K562 (cell line): ENCODE data around the gene DNAH1. TPM values are rescaled to one million over a fixed set of nuclear protein-coding genes. Genes with fewer than 3 reads are reported as not detected.

ENCODE experiments used
- ARID3B ChIP-seq: fragments of 250-450 bp; sonication (Bioruptor Pico); IDR thresholded peaks from 2 replicates; pipeline ENCODE4 v1.4.0; 2020; ENCODE audit warnings: borderline replicate concordance
- CBX8 ChIP-seq: fragments of 200-600 bp; sonication (generic); IDR thresholded peaks from 2 replicates; pipeline ENCODE4 v1.6.1; 2012; ENCODE audit warnings: borderline replicate concordance, mixed run types, low read depth, mild to moderate bottlenecking, moderate library complexity, mixed read lengths, low read length, control low read depth, inconsistent platforms; ENCODE audit not compliant: poor library complexity, severe bottlenecking; ENCODE audit errors: extremely low read depth
- CGGBP1 ChIP-seq: fragments of 250-450 bp; sonication (Bioruptor Pico); IDR thresholded peaks from 2 replicates; pipeline ENCODE4 v1.9.0; 2021; ENCODE audit warnings: mild to moderate bottlenecking
- FOXA1 ChIP-seq: fragments of 450-650 bp; IDR thresholded peaks from 2 replicates; pipeline ENCODE4 v1.6.1; 2016; ENCODE audit warnings: mild to moderate bottlenecking, borderline replicate concordance
- GMEB1 ChIP-seq: fragments of 250-450 bp; sonication (Bioruptor Pico); IDR thresholded peaks from 2 replicates; pipeline ENCODE4 v1.4.0; 2020; ENCODE audit warnings: mild to moderate bottlenecking
- KAT8 ChIP-seq: fragments of 450-650 bp; IDR thresholded peaks from 2 replicates; pipeline ENCODE4 v1.6.1; 2016; ENCODE audit warnings: low read depth, mild to moderate bottlenecking
- MAZ ChIP-seq, 2 experiments: fragments of 450-650 bp in 1 of 2; sonication (generic) in 1 of 2; formaldehyde crosslinking; IDR thresholded peaks in 1 of 2; conservative IDR thresholded peaks in 1 of 2; 2 replicates each; pipeline versions ENCODE4 v1.4.0 to v1.5.0; 2020; ENCODE audit warnings: mild to moderate bottlenecking in 1 of 2, missing genetic modification reagents in 1 of 2
- TRIM28 ChIP-seq: fragments of 450-650 bp; IDR thresholded peaks from 2 replicates; pipeline ENCODE4 v1.6.1; 2017
- ZNF124 ChIP-seq: sonication (generic); formaldehyde crosslinking; IDR thresholded peaks from 2 replicates; pipeline ENCODE4 v1.8.1; 2022; ENCODE audit warnings: missing genetic modification reagents
- ZNF436 ChIP-seq: fragments of 250-450, 450-650 bp; sonication (Bioruptor Pico); formaldehyde crosslinking; IDR thresholded peaks from 2 replicates; pipeline ENCODE4 v1.7.0; 2020; ENCODE audit warnings: mild to moderate bottlenecking
- ZNF639 ChIP-seq, 2 experiments: fragments of 200-800 bp in 1 of 2; sonication (Bioruptor generic) in 1 of 2; sonication (generic) in 1 of 2; formaldehyde crosslinking in 1 of 2; IDR thresholded peaks in 1 of 2; conservative IDR thresholded peaks in 1 of 2; 2 replicates each; pipeline versions ENCODE4 v1.5.0 to v1.6.1; 2016 to 2020; ENCODE audit warnings: missing compliant biosample characterization in 1 of 2, missing genetic modification characterization in 1 of 2, missing genetic modification reagents in 1 of 2
- ZSCAN32 ChIP-seq: fragments of 450-650 bp; formaldehyde crosslinking; IDR thresholded peaks from 2 replicates; pipeline ENCODE4 v1.4.0; 2020; ENCODE audit warnings: mild to moderate bottlenecking, moderate library complexity
- polyA plus RNA-seq, 8 experiments: library from polyadenylated mRNA; depleted of rRNA in 4 of 8; stranded (reverse) in 5 of 8; unstranded in 3 of 8; fragments of >200 nt; fragmentation: Nextera tagmentation in 2 of 8; fragmentation: Illumina TruSeq in 1 of 8; extraction: Ambion mirVana in 2 of 8; extraction: Trizol in 1 of 8; gene quantifications; 2 replicates each; pipeline versions ENCODE4 v1.2.1 to v1.2.3, GENCODE V29; 2011 to 2014; ENCODE audit warnings: inconsistent platforms in 1 of 8, missing spikeins in 1 of 8
- total RNA-seq, 7 experiments: library from RNA; depleted of rRNA in 6 of 7; stranded (reverse); fragments of >200 nt in 6 of 7; fragmentation: Illumina TruSeq in 2 of 7; extraction: Trizol in 2 of 7; gene quantifications; 2 replicates each; pipeline versions ENCODE4 v1.2.1 to v1.2.3, GENCODE V29; 2011 to 2021; ENCODE audit warnings: low replicate concordance in 1 of 7
- TF ChIP-seq, protein P1 (sequence below), 2 experiments: fragments of 450-650 bp; IDR thresholded peaks; 2 replicates each; pipeline ENCODE4 v1.6.1; 2018; ENCODE audit warnings: mild to moderate bottlenecking in 2 of 2, low read depth in 1 of 2; ENCODE audit not compliant: partially characterized antibody in 2 of 2
- TF ChIP-seq, protein P2 (sequence below): fragments of 450-650 bp; formaldehyde crosslinking; IDR thresholded peaks from 2 replicates; pipeline ENCODE4 v1.4.0; 2022; ENCODE audit warnings: mild to moderate bottlenecking, moderate library complexity

Gene DNAH1
- total and polyA plus RNA-seq, 9 of the 15 experiments (the other 6 are each of a cell fraction or from before 2014, with no cell fraction given): 0.04 to 0.84 (median 0.50) TPM

DNA sequence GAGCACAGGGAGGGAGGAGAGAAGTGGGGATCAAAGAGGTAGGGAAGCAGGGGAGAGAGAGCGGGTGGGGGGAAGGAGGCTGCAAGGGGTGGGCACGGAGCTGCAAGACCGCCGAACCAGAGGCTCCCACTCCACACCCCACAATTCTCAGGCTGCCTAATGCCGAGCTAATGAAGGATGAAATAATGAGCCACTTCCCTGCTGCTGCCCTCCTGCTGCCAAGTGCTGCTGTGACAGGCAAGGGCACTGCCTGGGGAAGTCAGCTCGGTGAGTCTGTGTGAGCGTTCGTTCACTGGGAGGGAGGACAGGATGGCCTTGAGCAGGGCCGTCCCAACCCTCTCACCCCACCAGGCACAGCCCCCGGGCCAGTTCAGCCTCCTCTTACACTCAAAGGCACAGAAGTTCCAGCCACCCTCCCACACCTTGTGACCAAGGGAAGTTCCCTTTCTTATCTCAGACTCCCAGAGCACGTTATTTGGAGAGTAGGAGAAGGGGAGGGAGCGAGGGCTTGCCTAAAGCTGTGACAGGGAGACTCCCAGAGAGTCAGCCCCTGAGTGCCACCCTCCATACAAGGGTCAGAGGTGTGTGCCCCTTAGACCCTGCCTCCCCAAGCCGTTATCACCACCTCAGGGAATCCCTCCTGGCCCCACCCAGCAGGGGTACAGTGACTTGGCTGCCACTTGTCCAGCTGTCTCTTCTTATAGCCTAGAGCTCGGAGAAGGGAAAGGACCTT, 16.1 kb upstream of the DNAH1 start (continued):
- TF ChIP-seq, protein P1, sequence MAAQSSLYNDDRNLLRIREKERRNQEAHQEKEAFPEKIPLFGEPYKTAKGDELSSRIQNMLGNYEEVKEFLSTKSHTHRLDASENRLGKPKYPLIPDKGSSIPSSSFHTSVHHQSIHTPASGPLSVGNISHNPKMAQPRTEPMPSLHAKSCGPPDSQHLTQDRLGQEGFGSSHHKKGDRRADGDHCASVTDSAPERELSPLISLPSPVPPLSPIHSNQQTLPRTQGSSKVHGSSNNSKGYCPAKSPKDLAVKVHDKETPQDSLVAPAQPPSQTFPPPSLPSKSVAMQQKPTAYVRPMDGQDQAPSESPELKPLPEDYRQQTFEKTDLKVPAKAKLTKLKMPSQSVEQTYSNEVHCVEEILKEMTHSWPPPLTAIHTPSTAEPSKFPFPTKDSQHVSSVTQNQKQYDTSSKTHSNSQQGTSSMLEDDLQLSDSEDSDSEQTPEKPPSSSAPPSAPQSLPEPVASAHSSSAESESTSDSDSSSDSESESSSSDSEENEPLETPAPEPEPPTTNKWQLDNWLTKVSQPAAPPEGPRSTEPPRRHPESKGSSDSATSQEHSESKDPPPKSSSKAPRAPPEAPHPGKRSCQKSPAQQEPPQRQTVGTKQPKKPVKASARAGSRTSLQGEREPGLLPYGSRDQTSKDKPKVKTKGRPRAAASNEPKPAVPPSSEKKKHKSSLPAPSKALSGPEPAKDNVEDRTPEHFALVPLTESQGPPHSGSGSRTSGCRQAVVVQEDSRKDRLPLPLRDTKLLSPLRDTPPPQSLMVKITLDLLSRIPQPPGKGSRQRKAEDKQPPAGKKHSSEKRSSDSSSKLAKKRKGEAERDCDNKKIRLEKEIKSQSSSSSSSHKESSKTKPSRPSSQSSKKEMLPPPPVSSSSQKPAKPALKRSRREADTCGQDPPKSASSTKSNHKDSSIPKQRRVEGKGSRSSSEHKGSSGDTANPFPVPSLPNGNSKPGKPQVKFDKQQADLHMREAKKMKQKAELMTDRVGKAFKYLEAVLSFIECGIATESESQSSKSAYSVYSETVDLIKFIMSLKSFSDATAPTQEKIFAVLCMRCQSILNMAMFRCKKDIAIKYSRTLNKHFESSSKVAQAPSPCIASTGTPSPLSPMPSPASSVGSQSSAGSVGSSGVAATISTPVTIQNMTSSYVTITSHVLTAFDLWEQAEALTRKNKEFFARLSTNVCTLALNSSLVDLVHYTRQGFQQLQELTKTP (IDR thresholded peaks at IDR 0.05; ENCODE audit: low read depth in 1 of 2, partially characterized antibody in 2 of 2): no peak
- no peak for TF ChIP-seq ZNF436 (CRISPR knock-in tag)
- TF ChIP-seq KAT8: no peak
- peak; percentile 56 to 89 for TF ChIP-seq MAZ (CRISPR knock-in tag; conservative IDR thresholded peaks at IDR 0.05 in 1 of 2, IDR thresholded peaks at IDR 0.05 in 1 of 2)
- TF ChIP-seq ZNF639 (CRISPR knock-in tag; conservative IDR thresholded peaks at IDR 0.05 in 1 of 2, IDR thresholded peaks at IDR 0.05 in 1 of 2): peak in 1 of 2 experiments; percentile 79; a peak in 1 of 4 replicates
- TF ChIP-seq ZNF124 (CRISPR knock-in tag): no peak
- no peak for TF ChIP-seq CBX8
- no peak for TF ChIP-seq GMEB1 (CRISPR knock-in tag)
- no peak for TF ChIP-seq ARID3B (CRISPR knock-in tag)
- no peak for TF ChIP-seq CGGBP1 (CRISPR knock-in tag)
- no peak for TF ChIP-seq ZSCAN32 (CRISPR knock-in tag)
- TF ChIP-seq FOXA1: no peak
- peak; percentile 38; the same call in 1 of the 2 replicates for TF ChIP-seq TRIM28
- TF ChIP-seq, protein P2, sequence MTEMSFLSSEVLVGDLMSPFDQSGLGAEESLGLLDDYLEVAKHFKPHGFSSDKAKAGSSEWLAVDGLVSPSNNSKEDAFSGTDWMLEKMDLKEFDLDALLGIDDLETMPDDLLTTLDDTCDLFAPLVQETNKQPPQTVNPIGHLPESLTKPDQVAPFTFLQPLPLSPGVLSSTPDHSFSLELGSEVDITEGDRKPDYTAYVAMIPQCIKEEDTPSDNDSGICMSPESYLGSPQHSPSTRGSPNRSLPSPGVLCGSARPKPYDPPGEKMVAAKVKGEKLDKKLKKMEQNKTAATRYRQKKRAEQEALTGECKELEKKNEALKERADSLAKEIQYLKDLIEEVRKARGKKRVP (CRISPR knock-in tag): no peak
